HG02610 (cell line): ENCODE results near the gene NEMP2.

ENCODE experiments used
- ATAC-seq: cut with Tn5 transposase; IDR thresholded peaks from one replicate; pipeline ENCODE4 v1.9.1; 2021; ENCODE audit warnings: mild to moderate bottlenecking, moderate library complexity; ENCODE audit not compliant: unreplicated experiment

The NEMP2 gene, protein sequence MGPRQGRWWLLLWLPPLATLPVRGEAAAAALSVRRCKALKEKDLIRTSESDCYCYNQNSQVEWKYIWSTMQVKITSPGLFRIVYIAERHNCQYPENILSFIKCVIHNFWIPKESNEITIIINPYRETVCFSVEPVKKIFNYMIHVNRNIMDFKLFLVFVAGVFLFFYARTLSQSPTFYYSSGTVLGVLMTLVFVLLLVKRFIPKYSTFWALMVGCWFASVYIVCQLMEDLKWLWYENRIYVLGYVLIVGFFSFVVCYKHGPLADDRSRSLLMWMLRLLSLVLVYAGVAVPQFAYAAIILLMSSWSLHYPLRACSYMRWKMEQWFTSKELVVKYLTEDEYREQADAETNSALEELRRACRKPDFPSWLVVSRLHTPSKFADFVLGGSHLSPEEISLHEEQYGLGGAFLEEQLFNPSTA

DNA sequence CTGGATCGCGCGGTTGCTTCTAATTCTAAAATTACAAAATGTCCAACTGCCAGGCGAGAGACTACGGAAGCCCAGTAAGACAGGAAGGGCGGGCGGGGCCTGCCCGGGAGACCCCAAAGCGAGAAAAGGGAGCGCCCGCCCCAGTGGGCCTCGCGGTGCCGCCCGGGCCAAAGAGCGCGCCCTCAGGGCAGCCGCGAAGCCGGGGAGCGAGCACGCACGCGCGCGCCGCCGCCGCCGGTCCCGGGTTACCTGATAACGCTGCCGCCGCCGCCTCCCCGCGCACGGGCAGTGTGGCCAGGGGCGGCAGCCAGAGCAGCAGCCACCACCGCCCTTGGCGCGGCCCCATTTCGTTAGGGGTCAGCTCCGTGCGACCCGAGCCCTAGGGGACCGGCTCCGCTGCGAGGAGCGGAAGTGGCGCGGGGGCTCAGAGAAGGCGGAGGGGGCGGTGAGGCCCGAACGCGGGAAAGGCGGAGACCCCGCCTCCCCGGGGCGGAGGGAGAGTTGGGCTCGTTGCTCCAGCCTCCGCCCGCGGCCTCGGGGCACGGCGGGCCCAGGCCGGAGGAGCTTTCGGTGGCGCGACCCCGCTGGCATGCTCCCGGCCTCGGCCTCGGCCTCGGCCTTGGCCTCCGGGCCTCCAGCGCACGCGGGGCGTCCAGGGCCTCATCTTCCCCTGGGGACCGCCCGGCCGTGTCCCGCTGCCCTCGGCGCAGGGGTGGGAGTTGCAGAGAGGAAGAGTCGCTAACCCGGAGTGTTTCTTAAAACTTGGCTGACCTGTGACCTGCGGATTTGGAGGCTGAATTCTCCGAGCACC lies at the start of gene NEMP2:
Gene NEMP2 (minus strand): TSS at position 413 of the 811 bp plus-strand sequence. CDS start 67 bp downstream, at position 346.
- peak; percentile 70 for ATAC-seq

GRCh38 chr2:190583507-190584337 lies 49.2 kb upstream of the NEMP2 start:
- peak; percentile 71 for ATAC-seq

DNA sequence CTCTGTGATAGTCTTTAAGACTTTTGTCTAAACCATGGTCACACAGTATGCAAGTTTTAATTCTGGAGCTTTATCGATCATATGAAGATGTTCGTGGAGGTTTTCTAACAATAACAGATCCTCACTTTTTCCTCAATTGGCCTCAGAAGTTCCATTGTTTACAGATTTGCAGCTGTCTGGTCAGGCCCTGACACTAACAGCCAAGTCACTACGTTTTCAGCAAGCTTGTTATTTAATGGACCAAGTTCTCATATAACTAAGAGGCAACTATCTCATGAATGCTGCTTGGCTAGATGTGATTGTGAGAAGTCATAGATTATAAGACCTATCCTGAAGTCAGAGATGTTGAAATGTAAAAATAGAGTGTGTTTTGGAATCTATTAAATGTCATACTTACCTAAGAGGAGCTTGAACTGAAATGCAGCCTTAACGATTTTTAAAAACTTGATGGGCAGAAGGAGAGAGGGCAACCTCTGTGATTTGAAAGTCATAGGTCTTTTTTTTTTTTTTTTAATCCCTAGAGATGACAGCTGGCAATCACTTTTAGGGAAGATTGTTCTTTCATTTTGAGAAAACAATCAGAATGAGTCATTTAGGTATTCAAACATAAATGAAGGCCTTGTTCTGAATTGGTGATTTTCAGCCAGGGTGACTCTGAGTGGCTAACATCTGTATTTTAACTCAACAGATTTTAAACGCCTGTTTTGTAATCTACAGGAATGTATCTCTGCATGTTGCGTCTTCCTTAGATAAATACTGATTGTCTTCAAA lies 48.4 kb upstream of the NEMP2 start:
- ATAC-seq: peak; percentile 71

DNA sequence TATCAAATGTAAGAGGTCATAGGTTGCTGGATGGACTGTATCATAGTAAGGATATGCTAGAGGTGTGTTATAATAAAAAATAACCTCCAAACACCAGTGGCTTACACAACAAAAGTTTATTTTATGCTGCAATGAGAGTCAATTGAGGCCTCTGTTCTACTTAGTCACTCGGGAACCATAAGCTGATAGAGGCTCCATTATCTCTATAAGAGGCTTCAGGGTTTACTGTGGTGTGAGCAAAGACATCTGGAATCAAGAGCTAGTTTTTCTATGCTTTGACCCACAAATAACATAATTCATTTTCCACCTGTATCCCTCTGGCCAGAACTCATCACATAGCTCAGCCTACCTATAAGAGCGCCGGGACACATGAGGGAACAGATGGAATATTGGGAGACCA lies 47.5 kb upstream of the NEMP2 start:
- ATAC-seq: no peak

DNA sequence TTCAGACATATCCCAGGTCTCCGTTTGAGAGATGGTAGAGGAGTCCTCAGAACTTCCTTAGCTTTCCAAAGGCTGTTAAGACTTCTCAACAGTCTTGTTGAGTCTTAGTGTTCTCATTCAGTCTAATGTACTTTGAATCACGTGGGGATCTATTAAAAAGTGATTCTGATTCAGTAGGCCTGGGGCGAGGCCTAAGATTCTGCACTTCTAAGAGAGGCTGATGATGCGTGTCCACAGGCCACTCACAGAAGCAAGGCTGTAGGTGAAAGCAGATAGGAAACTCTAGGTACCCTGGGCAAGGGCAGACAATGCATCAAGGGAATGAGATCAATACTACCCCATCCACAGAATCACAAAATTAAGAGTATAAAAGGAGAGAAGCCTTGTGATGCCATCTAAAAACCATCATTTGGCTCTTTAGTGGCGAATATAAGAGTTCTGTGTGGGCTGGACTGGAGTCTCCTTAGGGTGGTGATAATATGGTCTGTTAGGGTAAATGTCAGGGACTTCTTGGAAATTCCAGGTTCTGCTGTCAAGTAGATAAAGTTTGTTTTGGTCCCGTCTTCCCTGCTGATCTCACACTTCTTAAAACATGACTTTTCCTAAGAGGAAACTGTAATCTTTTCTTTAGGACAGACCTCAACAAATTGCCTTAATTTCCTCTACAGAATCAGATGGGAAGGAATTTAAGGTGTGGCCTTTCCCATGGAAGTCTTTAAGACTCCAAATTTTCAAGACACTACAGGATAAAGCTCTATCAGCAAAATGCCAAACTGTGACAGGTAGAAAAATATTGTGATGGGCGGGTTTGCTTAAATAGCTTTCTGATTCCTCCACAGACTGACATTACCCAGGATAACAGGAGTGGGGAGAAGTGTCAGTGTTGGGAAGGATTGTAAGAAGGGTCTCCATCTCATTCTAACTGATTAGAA lies 45.7 kb upstream of the NEMP2 start:
- ATAC-seq: no peak

DNA sequence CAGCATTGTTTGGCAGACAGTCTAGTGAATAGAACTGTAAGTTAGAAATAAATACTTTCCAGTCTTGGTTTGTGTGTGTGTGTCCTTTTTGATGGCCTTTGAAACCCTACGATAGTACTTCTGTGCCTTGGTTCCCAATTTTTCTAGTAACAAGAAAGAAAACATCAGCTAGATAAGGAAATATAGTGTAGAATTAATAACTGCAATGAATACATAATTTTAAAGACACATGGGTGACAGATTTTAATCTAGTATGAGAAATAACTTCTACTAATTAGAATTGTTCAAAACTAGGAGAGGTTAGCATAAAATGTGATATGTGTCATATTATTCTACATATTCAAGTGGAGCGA lies 44.5 kb upstream of the NEMP2 start:
- no peak for ATAC-seq

- ATAC-seq: no peak
Observed at GRCh38 chr2:190578158-190579057, 43.9 kb upstream of the NEMP2 start.

- no peak for ATAC-seq
Observed at GRCh38 chr2:190576573-190576972, 42.1 kb upstream of the NEMP2 start.

- ATAC-seq: no peak
Observed at GRCh38 chr2:190575263-190575662, 40.7 kb upstream of the NEMP2 start.

DNA sequence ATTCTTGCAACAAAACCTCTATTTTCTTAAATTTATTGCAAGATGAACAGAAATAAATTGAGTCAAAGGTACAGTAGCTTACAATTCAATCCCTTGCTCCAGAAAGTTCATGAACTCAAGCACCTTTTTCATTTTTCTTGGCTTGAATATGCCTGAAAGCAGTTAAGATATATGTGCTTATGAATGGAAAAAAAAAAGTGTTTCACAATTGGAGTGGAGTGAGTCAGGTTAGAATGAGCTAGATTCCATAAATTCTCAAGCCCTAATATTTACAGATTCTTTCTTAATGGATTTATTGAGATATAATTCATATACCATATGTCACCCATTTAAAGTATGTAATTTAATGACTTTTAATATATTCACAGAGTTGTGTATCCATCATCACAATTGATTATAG lies 39.6 kb upstream of the NEMP2 start:
- no peak for ATAC-seq

- ATAC-seq: no peak
Observed at GRCh38 chr2:190572246-190572645, 37.7 kb upstream of the NEMP2 start.

DNA sequence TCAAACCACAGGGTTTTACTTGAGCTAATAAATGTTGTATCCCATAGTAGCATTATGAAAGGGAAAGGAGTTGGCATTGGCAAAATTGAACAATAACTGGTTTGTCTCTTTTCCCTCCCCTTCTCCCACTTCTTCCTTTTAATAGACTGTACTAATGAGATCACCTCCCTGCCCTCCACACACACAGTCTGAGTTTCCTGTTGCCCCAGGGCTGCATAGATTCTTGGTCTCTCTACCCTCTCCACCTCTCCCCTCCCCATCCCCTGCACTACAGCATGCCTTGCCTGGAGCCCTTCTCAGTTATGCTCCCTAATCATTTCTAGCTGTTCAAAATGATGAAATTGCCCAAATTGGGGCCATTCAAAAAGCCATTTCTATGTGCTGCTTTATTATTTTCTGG lies 37.2 kb upstream of the NEMP2 start:
- ATAC-seq: no peak

DNA sequence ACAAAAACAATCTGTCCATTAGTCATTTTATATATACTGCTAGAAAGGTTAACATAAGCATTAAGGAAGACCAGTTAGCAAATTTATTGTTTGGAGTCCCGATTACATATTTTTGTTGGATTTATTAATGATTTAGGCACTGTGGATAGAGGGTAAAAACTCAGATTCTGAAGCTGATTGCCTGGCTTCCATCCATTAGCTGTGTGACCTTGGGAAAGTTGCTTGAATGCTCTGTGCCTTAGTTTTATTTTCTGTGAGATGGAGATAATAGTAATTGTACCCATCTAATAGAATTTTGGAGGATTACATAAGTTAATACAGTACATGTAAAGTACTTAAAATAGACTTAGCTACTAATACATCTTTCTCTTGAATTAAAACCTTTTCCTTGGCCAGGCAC lies 36.3 kb upstream of the NEMP2 start:
- no peak for ATAC-seq

GRCh38 chr2:190569994-190570755 lies 35.7 kb upstream of the NEMP2 start:
- no peak for ATAC-seq

DNA sequence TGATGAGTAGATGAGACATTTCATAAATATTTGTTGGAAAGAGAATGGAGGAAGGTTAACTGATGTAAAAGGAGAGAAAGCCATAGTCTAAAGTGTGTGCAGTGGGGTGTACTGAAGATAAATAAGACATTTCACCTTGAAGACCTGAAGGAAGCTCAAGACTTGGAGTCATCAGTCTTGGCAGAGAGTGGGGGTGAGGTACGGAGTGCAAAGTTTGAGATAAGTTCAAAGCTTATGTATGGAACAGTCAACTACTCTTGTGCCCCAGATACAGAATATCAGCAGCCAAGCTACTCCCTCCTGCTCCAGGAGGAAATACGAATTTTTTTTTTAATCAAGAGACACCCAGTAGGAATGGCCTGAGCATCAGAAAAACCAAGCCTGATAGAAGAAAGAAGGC lies 30.3 kb upstream of the NEMP2 start:
- no peak for ATAC-seq

GRCh38 chr2:190563646-190564045 lies 29.1 kb upstream of the NEMP2 start:
- no peak for ATAC-seq

DNA sequence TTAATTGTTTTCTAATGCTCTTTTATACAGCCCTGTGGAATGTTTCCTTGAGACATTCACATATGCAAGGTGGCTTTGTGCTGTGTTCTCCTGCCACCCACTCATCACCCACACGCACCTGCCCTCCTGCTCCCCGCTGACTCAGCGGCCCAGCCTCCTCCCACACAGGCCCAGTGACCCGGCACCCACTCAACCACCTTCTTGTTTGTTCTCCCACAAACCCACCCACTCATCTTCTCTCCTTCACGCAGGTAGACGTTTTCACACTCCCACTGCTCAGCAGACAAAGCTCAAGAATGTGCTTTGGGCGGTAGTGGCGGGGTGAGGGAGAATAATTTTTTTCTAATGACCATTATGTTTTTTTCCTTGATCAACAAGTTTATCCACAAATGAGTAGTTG lies 28.6 kb upstream of the NEMP2 start:
- no peak for ATAC-seq

- ATAC-seq: no peak
Observed at GRCh38 chr2:190562121-190562520, 27.6 kb upstream of the NEMP2 start.
